ENCODE data around the gene MLXIP.
"Not testable (repeated sequence)": the region's sequence is repeated elsewhere in the genome, so short reads cannot be mapped to it uniquely, and the experiment has no call there.

The MLXIP gene, protein sequence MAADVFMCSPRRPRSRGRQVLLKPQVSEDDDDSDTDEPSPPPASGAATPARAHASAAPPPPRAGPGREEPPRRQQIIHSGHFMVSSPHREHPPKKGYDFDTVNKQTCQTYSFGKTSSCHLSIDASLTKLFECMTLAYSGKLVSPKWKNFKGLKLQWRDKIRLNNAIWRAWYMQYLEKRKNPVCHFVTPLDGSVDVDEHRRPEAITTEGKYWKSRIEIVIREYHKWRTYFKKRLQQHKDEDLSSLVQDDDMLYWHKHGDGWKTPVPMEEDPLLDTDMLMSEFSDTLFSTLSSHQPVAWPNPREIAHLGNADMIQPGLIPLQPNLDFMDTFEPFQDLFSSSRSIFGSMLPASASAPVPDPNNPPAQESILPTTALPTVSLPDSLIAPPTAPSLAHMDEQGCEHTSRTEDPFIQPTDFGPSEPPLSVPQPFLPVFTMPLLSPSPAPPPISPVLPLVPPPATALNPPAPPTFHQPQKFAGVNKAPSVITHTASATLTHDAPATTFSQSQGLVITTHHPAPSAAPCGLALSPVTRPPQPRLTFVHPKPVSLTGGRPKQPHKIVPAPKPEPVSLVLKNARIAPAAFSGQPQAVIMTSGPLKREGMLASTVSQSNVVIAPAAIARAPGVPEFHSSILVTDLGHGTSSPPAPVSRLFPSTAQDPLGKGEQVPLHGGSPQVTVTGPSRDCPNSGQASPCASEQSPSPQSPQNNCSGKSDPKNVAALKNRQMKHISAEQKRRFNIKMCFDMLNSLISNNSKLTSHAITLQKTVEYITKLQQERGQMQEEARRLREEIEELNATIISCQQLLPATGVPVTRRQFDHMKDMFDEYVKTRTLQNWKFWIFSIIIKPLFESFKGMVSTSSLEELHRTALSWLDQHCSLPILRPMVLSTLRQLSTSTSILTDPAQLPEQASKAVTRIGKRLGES

DNA sequence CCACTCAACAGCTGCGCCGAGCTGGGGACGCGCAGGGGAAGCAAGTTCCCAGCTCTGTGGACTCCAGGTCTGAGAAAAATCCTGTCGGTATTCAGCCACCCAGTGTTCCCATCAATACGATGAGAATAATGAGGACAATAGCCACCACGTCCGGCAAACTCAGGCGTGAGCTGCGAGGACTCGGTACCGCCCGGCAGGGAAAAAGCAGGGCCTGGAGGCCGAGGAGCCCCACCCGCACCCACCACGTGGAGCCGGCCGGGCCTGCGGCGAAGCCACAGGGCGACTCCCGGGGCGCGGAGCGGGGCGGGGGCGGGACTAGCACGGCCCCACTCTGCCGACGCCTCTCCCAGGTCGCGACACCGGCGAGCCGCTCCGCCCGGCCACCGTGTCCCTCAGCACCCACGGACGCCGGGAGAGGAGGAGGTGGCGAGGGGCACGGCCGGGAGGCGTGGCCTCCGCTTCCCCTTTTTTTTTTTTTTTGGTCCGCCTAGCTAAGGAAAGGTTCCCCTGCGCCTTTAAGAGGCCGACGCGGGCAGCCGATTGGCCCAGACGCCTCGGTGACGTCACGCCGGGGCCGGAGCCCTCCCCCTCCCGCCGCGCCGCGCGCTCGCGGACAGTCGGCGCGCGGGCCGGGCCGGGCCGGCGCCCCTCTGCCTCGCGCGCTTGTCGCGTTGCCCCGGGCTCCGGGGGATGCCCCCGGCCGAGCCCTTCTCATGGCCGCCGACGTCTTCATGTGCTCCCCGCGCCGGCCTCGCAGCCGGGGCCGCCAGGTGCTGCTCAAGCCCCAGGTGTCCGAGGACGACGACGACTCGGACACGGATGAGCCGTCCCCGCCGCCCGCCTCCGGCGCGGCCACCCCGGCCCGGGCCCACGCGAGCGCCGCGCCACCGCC lies at the start of gene MLXIP:
MLXIP (plus strand) TSS at position 616 of the 892 bp plus-strand sequence; CDS start at position 714, 98 bp downstream.
- DNase-seq: peak; percentile 96

DNA sequence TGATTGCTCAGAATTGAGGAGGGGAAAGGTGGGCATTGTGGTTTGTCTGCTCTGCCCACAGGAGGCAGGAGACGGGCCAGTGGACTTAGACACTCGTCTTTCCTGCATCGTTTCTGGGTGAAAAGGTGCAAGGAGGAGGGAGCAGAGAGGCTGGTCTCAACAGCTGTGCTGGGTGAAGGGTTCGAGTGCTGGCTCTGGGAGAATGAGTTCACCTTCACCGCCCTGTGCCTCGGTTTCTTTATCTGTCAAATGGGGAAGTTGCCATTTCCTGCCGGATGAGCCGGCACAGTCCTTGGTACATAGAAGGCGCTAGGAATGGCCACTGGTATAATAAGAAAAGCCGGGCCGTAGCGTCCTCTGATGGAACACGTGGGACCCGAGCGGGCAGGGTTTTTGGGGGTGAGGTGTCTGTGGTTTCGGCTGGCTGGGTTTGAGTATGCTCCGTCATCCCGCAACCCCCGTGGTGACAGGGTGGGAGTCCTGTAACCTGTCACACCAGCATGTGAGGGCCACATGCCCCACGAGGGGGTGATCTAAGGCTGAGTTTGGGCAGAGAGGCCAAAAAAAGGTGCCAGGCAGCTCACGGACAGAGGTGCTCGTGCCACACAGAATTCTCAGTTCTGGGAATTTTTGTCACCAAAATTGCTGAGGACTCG lies 49.5 kb upstream of the MLXIP start:
- DNase-seq: no peak

DNA sequence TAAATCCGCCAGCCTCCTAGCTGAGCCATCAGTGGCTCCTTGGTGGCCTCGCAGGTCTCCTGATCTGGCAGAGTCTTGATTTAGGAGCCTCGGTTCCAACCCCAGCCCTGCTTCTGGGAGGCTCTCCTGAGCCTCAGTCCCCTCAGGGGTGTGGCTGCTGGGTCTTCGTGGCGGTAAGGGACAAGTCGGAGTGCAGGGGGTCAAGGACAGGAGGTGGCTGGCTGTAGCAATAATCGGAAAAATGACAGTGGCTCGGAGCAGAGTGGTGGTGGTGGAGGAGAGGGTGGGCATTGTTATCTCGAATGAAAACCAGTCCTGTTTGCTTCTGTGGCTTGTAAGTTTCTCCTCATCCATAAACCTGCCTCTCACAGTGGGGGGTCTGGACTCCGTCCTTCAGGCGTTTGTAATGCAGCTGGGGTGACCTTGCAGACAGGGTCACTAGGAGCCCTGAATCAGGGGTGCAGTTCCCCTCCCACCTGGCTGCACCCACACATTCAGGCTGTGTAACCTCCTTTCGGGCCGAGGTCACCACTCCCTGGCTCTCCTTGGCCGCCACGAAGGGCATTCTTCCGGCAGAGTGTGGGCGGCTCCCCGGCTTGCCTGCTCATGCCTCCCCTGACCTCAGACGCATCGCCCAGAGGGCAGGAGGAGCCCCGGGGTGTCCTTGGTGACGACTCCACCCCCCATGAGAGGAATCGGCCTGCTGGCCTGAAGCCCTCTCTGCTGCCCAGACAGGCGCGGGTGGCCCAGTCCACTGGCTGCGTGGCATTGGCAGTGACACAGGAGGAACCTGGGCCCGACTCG lies 48.7 kb upstream of the MLXIP start:
- no peak for DNase-seq

DNA sequence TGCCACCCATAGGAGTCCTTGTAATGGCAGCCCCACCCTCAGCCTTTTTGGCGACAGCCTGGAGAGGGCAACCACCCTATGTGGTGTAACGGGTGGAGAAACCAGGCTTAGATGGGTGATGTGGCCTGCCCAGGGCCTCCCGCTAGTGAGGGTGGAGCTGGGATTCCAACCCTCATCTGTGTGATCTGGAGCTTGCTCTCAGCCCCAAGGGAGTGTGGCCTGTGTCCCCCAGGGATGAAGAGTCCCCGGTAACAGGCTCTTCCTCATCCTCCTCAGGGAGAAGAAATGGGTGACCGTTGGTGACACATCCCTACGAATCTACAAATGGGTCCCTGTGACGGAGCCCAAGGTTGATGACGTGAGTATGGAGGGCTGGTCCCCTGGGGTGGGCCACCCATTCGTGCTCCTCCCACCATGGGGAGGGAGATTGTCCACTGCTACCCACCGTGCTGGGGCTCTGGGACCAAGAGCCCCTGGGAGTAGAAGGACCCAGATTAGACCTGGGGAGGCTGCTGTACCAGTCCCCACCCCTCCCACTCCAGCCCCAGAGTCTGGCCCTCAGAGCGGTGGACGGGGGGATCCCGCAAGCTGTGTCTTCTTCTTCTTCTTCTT lies 48.0 kb upstream of the MLXIP start:
- no peak for DNase-seq

DNA sequence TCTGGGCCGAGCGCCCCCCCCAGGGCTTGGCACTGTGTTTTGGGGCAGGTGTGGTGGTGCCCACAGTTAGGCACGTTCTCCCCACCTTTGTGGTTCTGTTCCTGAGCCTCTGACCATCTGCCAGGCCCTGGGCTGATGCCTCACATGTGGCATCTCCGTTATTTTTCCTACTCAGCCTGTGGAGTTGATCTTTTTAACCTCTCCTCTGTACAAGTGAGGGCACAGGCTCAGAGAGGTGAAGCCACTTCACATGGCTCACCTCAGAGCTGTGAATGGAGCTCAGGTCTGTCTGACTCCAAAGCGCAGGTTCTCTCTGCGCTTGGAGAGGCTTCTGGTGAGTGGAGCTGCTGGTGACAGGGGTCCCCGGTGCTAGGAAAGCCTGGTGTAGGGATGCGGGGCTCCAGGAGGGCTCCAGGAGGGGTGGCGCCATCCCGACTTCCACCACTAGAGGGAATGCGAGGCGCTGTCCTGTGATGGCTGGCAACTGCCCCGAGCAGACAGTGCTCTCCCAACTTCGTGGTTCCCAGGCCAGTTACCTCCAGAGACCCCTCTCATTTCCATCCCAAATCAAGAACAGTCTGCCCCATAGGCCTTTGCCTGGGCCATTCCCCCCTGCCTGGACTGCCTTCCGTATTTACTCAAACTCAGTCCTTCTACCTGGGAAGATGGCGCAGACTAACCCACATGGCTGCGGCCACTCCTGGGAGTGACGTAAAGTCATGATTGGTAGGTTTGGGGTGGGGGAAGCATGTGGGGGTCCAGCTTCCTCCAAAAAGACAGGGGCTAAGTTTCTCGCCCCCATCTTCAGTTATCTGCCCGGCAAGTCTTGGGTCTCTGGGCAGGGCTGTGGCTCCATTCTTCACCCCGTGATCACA lies 47.0 kb upstream of the MLXIP start:
- DNase-seq: peak; percentile 83

DNA sequence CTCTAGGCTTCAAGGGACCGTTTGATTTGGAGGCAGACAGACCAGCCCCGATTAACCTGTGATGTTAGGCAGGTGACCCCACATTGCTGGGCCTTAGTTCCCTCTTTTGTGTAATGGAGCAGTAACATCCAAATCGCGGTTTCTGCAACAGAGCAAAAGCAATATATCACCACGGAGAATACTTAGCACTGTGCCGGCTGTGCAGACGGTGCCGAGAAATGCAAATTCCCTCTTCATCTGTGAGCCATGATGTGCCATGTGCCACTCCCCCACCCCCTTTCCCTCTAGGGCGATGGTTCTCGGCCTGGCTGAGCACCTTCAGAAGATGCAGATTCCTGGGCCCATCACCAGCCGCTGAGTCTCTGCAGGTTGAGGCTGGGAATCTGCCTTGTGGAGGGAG lies 46.0 kb upstream of the MLXIP start:
- no peak for DNase-seq

DNA sequence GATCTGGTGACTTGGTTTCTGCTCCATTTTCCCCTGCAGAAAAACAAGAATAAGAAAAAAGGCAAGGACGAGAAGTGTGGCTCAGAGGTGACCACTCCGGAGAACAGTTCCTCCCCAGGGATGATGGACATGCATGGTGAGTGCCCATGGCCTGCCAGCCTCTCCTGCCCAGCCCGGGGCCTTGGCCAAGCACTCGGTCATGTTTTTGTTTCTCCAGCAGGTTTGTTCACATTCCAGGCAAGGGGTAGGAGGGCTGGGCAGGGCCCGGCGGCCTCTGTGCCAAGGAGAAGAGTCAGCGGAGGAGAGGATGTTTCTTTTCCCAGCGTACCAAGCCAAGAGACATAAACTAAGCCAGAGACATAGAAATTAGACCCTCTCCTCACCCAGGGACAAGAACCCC lies 43.3 kb upstream of the MLXIP start:
- DNase-seq: no peak

DNA sequence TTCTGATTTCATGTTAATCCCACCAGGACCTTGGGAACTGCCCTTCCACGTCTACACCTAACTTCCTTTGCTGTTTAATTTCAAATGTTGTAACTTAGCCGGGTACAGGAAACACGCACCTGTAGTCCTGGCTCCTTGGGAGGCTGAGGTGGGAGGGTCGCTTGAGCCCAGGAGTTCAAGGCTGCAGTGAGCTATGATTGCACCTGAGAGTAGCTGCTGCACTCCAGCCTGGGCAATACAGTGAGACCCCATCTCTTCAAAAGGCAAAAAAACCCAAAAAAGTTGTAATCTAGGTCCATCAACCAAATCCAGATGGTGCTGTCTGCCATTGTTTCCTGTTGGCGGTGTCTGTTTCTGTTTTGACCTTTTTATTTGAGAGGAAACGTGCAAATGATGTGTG lies 42.4 kb upstream of the MLXIP start:
- DNase-seq: no peak

DNA sequence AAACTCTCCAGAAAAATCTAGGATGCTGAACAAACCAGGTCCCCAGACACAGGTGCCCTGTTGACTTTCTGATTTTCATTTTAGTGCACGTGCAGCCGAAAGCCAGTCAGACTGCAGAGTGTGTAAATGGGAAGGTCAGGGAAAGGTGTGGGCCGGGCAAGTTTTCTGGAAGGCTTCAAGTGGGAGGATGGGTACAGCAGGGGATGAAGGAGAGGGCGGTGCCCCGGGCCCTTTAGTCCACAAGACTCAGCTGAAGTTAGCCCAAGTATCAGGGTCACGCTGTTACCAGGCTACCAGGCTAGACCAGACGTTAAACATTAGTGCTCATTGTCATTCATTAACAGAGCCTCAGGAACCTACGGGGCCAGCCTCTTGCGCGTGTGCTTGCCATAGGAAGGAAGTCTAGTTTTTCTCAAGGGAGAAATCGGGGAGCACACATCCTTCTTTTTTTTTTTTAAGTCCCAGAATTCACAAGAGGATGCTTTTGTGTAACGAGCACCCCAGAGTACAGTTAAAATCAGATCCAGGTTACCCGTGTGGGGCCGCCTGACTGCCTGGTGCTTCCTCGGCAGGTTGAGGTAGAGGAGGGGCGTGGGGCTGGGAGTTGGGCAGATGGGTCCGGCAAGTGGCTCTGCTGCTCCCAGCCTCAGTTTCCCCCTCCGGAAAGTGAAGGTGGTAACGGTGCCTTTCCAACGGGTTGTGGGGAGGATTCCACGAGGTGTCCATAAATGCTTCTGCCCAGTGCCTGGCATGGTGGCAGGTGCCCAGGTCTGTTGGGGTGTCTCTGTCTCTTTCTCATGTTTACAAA lies 37.8 kb upstream of the MLXIP start:
- no peak for DNase-seq

DNA sequence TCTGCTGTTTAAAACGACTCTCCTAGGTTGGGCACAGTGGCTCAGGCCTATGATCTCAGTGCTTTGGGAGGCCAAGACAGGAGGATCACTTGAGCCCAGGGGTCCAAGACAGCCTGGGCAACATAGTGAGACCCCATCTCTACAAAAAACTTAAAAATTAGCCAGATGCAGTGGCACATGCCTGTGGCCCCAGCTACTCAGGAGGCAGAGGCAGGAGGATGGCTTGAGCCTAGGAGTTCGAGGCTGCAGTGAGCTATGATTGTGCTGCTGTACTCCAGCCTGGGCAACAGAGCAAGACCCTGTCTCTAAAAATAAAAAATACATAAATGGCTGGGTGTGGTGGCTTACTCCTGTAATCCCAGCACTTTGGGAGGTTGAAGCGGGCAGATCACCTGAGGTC lies 37.1 kb upstream of the MLXIP start:
- not testable (repeated sequence) for DNase-seq

DNA sequence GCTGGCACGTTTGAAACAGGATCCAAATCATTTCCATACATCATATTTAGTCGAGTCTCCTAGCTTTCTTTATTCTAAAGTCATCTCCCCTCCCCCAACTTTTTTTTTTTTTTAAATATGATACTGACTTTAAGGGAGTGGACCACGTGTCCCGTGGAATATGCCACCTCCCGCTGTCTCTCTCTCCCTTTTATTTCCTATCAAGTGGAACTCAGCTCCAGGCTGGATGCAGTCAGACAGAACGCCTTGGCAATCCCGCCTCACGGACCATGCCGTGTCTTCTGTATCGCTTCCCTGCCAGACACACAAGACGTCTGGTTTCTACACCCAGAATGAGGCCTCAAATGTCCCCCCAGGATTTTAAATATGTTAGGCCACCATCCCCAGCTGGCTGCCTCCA lies 35.6 kb upstream of the MLXIP start:
- no peak for DNase-seq

DNA sequence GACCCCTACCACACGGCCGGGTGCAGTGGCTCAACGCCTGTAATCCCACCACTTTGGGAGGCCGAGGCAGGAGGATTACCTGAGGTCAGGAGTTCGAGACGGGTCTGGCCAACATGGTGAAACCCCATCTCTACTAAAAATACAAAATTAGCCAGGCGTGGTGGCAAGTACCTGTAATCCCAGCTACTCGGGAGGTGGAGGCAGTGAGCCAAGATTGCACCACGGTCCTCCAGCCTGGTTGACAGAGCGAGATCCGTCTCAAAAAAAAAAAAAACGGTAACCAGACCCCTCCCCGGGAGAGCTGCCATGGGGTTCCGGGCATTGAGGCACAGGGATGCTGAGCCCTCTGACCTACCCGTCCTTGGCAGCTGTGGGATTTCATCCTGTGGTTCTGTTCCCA lies 35.1 kb upstream of the MLXIP start:
- DNase-seq: no peak

DNA sequence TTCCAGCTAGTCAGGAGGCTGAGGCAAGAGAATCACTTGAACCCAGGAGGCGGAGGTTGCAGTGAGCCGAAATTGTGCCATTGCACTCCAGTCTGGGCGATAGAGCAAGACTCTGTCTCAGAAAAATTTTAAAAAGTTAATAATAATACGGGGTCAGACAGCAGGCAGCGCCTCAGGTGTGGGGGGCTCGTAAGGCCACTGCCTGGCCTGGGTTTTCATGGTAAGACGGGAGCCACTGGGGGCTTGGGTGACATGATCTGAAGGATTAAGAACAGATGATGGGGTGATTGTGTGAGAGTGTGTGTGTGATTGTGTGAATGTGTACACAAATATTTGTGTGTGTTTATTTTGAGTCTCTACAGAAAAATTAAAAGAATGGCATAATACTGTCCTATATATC lies 33.3 kb upstream of the MLXIP start:
- no peak for DNase-seq

DNA sequence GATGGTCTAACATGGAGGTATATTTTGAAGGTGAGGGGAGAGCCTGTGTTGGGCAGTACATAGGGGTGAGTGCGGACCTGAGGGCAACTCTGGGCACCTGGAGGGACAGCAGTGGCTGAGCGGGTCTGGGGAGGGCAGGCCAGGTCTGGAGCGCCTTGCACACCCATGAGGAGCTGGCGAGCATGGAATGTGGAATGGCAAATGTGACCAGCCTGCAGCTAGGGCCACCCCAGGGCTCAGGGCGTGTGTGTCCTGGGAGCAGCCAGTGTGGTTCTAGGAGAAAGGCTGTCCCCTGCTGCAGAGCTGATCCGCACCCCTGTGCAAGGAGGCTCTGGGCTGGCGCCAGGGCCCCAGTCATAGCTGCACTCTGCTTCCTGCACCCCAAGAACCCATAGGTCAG lies 32.4 kb upstream of the MLXIP start:
- no peak for DNase-seq

DNA sequence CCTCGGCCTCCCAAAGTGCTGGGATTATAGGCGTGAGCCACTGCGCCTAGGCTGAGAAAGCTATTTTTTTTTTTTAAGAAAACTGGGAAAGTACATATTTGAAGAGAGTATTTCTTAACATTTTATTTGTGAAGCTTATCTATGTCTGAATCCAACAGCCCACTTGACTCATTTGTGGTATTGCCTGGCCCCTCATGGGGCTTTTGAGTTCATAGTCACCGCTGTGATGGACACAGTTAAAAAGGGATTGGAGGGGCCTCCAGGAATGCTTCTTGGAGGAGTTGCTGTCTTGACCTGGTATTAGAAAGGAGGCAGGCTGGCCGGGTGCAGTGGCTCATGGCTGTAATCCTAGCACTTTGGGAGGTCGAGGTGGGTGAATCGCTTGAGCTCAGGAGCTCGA lies 30.4 kb upstream of the MLXIP start:
- no peak for DNase-seq

DNA sequence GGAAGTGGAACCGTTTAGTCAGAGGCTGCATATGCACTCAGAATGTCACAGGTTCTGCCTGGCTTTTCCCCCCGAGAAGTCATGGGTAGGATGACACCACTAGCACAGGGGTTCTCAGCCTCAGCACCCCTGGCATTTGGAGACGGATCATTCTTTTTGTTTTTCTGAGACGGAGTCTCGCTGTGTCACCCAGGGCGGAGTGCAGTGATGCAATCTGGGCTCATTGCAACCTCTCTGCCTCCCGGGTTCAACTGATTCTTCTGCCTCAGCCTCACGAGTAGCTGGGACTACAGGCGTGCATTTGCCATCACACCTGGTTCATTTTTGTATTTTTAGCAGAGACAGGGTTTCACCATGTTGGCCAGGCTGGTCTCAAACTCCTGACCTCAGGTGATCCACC lies 28.7 kb upstream of the MLXIP start:
- DNase-seq: no peak

DNA sequence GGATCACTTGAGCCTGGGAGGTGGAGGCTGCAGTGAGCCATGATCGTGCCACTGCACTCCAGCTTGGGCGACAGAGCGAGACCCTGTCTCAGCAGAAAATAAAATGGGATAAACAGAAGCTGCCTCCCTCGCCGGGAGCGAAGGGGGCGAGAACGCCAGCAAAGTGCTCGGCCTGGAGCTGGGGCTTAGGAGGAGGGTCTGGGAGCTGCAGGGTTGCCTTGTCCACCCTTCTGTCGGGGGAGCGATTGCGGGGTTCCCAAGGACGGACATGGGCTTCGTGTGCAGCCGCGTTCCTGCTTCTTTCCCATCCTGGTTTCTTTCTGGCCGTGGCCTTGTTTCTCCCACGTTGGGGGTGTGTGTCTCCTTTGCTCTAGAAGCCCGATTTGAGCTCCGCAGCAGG lies 27.9 kb upstream of the MLXIP start:
- no peak for DNase-seq

DNA sequence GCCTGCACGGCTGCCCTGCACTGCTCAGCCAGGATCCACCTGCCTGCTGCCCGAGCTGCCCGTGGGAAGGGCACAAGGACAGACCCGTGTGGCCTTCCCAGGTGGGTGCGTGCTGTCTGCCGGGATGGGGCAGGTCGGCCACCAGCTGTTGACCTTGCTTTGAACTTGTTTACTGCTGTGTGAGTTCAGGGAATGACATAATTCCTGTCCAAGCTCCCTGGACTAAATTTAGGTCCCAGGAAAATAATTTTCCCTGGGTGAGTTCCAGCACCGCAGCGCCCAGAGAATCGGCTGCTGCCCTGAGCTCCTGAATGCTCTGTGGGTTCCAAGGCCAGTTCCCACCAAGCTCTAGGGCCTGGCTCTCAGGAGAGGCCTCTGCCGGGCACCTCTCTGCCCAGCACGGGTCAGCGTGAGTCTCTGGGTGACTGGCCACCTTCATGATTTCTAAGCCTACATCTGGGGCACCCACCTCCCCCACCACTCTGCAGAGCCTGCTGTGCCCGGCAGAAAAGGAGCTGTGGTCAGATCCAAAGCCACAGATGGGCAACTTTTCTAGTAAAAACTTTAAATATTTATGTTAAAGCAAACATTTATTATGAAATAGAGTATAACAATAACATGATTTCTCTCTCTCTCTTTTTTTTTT lies 27.2 kb upstream of the MLXIP start:
- no peak for DNase-seq

DNA sequence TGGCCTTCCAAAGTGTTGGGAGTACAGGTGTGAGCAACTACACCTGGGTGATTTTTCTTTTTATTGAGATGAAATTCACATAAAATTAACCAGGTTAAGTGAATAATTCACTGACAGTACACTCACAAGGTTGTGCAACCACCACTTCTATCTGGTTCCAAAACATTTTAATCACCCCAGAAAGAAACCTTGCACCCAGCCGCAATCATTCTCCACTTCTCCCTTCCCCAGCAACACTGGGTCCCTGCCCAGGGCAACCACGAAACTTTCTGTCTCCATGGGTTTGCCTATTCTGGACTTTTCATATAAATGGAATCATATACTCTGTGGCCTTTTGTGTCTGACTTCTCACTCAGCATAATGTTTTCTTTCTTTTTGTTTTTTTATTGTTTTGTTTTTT lies 26.3 kb upstream of the MLXIP start:
- DNase-seq: no peak

Data from islet precursor cell (in vitro differentiated cells).